ENCODE results near the gene CNPY3.

GRCh38 chr6:42952389-42952788 lies 23.1 kb downstream of the CNPY3 start:
- TF ChIP-seq CTCF (IDR thresholded peaks at IDR 0.05), result no peak
- no peak for TF ChIP-seq EP300 (IDR thresholded peaks at IDR 0.05)
- TF ChIP-seq POLR2A (IDR thresholded peaks at IDR 0.05), result no peak

Data from upper lobe of left lung (tissue), 4 donors.